Activated naive CD8-positive, alpha-beta T cell treated with anti-CD3 and anti-CD28 coated beads for 36 hours (primary cell): ENCODE results near the gene PCP4. TPM values are rescaled to one million over a fixed set of nuclear protein-coding genes. Genes with fewer than 3 reads are reported as not detected.

ENCODE experiments used
- DNase-seq: peaks from one replicate; pipeline ENCODE4 v3.0.0; 2021
- H3K27ac Mint-ChIP-seq: one replicate; pipeline ENCODE4 v1.8.0; 2022; ENCODE audit warnings: mild to moderate bottlenecking, moderate library complexity, mixed read lengths
- H3K27me3 Mint-ChIP-seq: one replicate; pipeline ENCODE4 v1.8.0; 2022; ENCODE audit warnings: mild to moderate bottlenecking, mixed read lengths
- H3K36me3 Mint-ChIP-seq: one replicate; pipeline ENCODE4 v1.8.0; 2021; ENCODE audit warnings: mild to moderate bottlenecking, mixed read lengths
- H3K4me1 Mint-ChIP-seq: one replicate; pipeline ENCODE4 v1.8.0; 2021; ENCODE audit warnings: mixed read lengths
- H3K4me3 Mint-ChIP-seq: one replicate; pipeline ENCODE4 v1.8.0; 2022; ENCODE audit warnings: mild to moderate bottlenecking, moderate library complexity, mixed read lengths
- H3K9me3 Mint-ChIP-seq: one replicate; pipeline ENCODE4 v1.8.0; 2022; ENCODE audit warnings: mixed read lengths
- total RNA-seq, 2 experiments: library from RNA; stranded (reverse); gene quantifications; one replicate each; pipeline ENCODE4 v1.2.3, GENCODE V29; 2021

PCP4 gene
- total RNA-seq, 2 experiments from 2014 or later: not detected

- Mint-ChIP-seq H3K27ac (no peak overlapping the region), H3K36me3 (no peaks in the 10 kb centered on the region), H3K27me3 (no peaks in the 10 kb centered on the region), H3K9me3 (no peaks in the 10 kb centered on the region), H3K4me1 (no peaks in the 10 kb centered on the region), H3K4me3 (no peak overlapping the region)
- no peak for DNase-seq
These were observed 57.5 kb downstream of the PCP4 start for GRCh38 chr21:39924577-39925308.

GRCh38 chr21:39927304-39927886 is 60.2 kb downstream of the PCP4 start:
- no peaks in the 10 kb centered on the region for H3K27me3 Mint-ChIP-seq
- no peaks in the 10 kb centered on the region for H3K4me1 Mint-ChIP-seq
- H3K27ac Mint-ChIP-seq: no peak overlapping the region
- DNase-seq: no peak
- no peaks in the 10 kb centered on the region for H3K9me3 Mint-ChIP-seq
- H3K4me3 Mint-ChIP-seq: no peak overlapping the region
- H3K36me3 Mint-ChIP-seq: no peaks in the 10 kb centered on the region

GRCh38 chr21:39932335-39932734 is 65.1 kb downstream of the PCP4 start:
- Mint-ChIP-seq H3K4me1 (no peaks in the 10 kb centered on the region), H3K27me3 (no peaks in the 10 kb centered on the region), H3K36me3 (no peaks in the 10 kb centered on the region), H3K27ac (no peak overlapping the region), H3K9me3 (no peaks in the 10 kb centered on the region), H3K4me3 (no peak overlapping the region)
- no peak for DNase-seq

GRCh38 chr21:39934895-39935294 is 67.7 kb downstream of the PCP4 start:
- no peaks in the 10 kb centered on the region for H3K27me3 Mint-ChIP-seq
- no peaks in the 10 kb centered on the region for H3K4me1 Mint-ChIP-seq
- DNase-seq: no peak
- no peak overlapping the region for H3K4me3 Mint-ChIP-seq
- H3K36me3 Mint-ChIP-seq: no peaks in the 10 kb centered on the region
- H3K9me3 Mint-ChIP-seq: no peaks in the 10 kb centered on the region
- H3K27ac Mint-ChIP-seq: no peak overlapping the region

- H3K9me3 Mint-ChIP-seq: no peaks in the 10 kb centered on the region
- no peaks in the 10 kb centered on the region for H3K4me1 Mint-ChIP-seq
- no peak for DNase-seq
- no peaks in the 10 kb centered on the region for H3K36me3 Mint-ChIP-seq
- H3K27me3 Mint-ChIP-seq: no peaks in the 10 kb centered on the region
- no peak overlapping the region for H3K27ac Mint-ChIP-seq
- no peak overlapping the region for H3K4me3 Mint-ChIP-seq
These were observed 68.5 kb downstream of the PCP4 start for GRCh38 chr21:39935716-39936115.

GRCh38 chr21:39938086-39938625 is 70.9 kb downstream of the PCP4 start:
- H3K36me3 Mint-ChIP-seq: no peaks in the 10 kb centered on the region
- no peak overlapping the region for H3K4me3 Mint-ChIP-seq
- no peaks in the 10 kb centered on the region for H3K27me3 Mint-ChIP-seq
- no peaks in the 10 kb centered on the region for H3K9me3 Mint-ChIP-seq
- DNase-seq: no peak
- H3K27ac Mint-ChIP-seq: no peak overlapping the region
- no peaks in the 10 kb centered on the region for H3K4me1 Mint-ChIP-seq

- DNase-seq: no peak
- Mint-ChIP-seq H3K4me1 (no peaks in the 10 kb centered on the region), H3K27ac (no peak overlapping the region), H3K27me3 (peaks cover 7% of the 10 kb centered on the region), H3K4me3 (no peak overlapping the region), H3K36me3 (no peaks in the 10 kb centered on the region), H3K9me3 (peaks cover 6% of the 10 kb centered on the region)
These were observed 79.0 kb downstream of the PCP4 start for GRCh38 chr21:39946199-39946598.

GRCh38 chr21:39947031-39947430 is 79.8 kb downstream of the PCP4 start:
- Mint-ChIP-seq H3K27ac (no peak overlapping the region), H3K4me3 (no peak overlapping the region), H3K4me1 (no peaks in the 10 kb centered on the region), H3K9me3 (peaks cover 6% of the 10 kb centered on the region), H3K36me3 (no peaks in the 10 kb centered on the region), H3K27me3 (peaks cover 11% of the 10 kb centered on the region)
- DNase-seq: no peak

- Mint-ChIP-seq H3K27ac (peak overlapping the region; percentile 28), H3K36me3 (no peaks in the 10 kb centered on the region), H3K4me1 (no peaks in the 10 kb centered on the region), H3K4me3 (no peak overlapping the region), H3K27me3 (peaks cover 11% of the 10 kb centered on the region), H3K9me3 (peaks cover 1% of the 10 kb centered on the region)
- no peak for DNase-seq
These were observed 84.2 kb downstream of the PCP4 start for GRCh38 chr21:39951183-39952101.

GRCh38 chr21:39952265-39952664 is 85.0 kb downstream of the PCP4 start:
- Mint-ChIP-seq H3K4me1 (no peaks in the 10 kb centered on the region), H3K27ac (no peak overlapping the region), H3K27me3 (peaks cover 11% of the 10 kb centered on the region), H3K9me3 (peaks cover 1% of the 10 kb centered on the region), H3K36me3 (no peaks in the 10 kb centered on the region), H3K4me3 (no peak overlapping the region)
- no peak for DNase-seq

GRCh38 chr21:39954570-39954969 is 87.3 kb downstream of the PCP4 start:
- DNase-seq: no peak

GRCh38 chr21:39955326-39955725 is 88.1 kb downstream of the PCP4 start:
- Mint-ChIP-seq H3K9me3 (peaks cover 4% of the 10 kb centered on the region), H3K27me3 (peaks cover 11% of the 10 kb centered on the region), H3K36me3 (no peaks in the 10 kb centered on the region), H3K4me3 (no peak overlapping the region), H3K27ac (no peak overlapping the region), H3K4me1 (no peaks in the 10 kb centered on the region)
- DNase-seq: no peak

More at GRCh38 chr21:39954570-39954969, 87.3 kb downstream of the PCP4 start:
- Mint-ChIP-seq H3K27me3 (peaks cover 11% of the 10 kb centered on the region), H3K27ac (no peak overlapping the region), H3K4me3 (no peak overlapping the region), H3K9me3 (no peaks in the 10 kb centered on the region), H3K4me1 (no peaks in the 10 kb centered on the region), H3K36me3 (no peaks in the 10 kb centered on the region)

- Mint-ChIP-seq H3K27ac (no peak overlapping the region), H3K4me3 (no peak overlapping the region), H3K9me3 (peaks cover 7% of the 10 kb centered on the region), H3K36me3 (no peaks in the 10 kb centered on the region), H3K4me1 (no peaks in the 10 kb centered on the region), H3K27me3 (no peaks in the 10 kb centered on the region)
- DNase-seq: no peak
These were observed 89.3 kb downstream of the PCP4 start for GRCh38 chr21:39956586-39956985.

- no peak for DNase-seq
- no peaks in the 10 kb centered on the region for H3K4me1 Mint-ChIP-seq
- no peak overlapping the region for H3K4me3 Mint-ChIP-seq
- peaks cover 10% of the 10 kb centered on the region for H3K9me3 Mint-ChIP-seq
- H3K36me3 Mint-ChIP-seq: no peaks in the 10 kb centered on the region
- H3K27me3 Mint-ChIP-seq: no peaks in the 10 kb centered on the region
- H3K27ac Mint-ChIP-seq: no peak overlapping the region
These were observed 91.5 kb downstream of the PCP4 start for GRCh38 chr21:39958731-39959130.

GRCh38 chr21:39961251-39961650 is 94.0 kb downstream of the PCP4 start:
- H3K4me3 Mint-ChIP-seq: no peak overlapping the region
- no peak overlapping the region for H3K27ac Mint-ChIP-seq
- no peak for DNase-seq
- H3K36me3 Mint-ChIP-seq: no peaks in the 10 kb centered on the region
- peaks cover 10% of the 10 kb centered on the region for H3K9me3 Mint-ChIP-seq
- H3K4me1 Mint-ChIP-seq: no peaks in the 10 kb centered on the region
- H3K27me3 Mint-ChIP-seq: no peaks in the 10 kb centered on the region
